HepG2 (cell line): ENCODE results near the gene C5orf52. TPM values are rescaled to one million over a fixed set of nuclear protein-coding genes. Genes with fewer than 3 reads are reported as not detected.

Experiments
- ATAC-seq: fragments of 200-7000 bp; cut with Tn5 transposase; 3 replicates; pipeline ENCODE4 v1.9.1; 2020; ENCODE audit warnings: mild to moderate bottlenecking, moderate library complexity
- BruUV-seq: library from RNA; stranded (reverse); fragments of 400-500 nt; replicated peaks from 2 replicates; lab custom pipeline; 2021; lab: Mats Ljungman, UMichigan
- CTCF ChIA-PET: fragments of 300-600 bp; formaldehyde crosslinking; extraction: SDS; loops from one replicate; lab custom pipeline; 2021; ENCODE audit warnings: low total read pairs, inconsistent platforms, low intra/inter-chr PET ratio; lab: Yijun Ruan, JAX
- POLR2A ChIA-PET: fragments of 350-600 bp; sonication (Branson Sonifier 250); formaldehyde crosslinking; loops from one replicate; lab custom pipeline; 2020; ENCODE audit warnings: antibody characterized with exemption, inconsistent platforms; lab: Yijun Ruan, JAX
- DNase-seq: peaks from one replicate; pipeline ENCODE4 v3.0.0-alpha.2; 2015; ENCODE audit warnings: low spot score
- FAIRE-seq: peaks from 3 replicates; lab custom pipeline; 2011; peaks lifted over from hg19 to GRCh38; lab: Jason Lieb, UNC
- H2AFZ ChIP-seq: one replicate; pipeline ENCODE4 v1.6.1; 2011; ENCODE audit warnings: low read length, inconsistent platforms
- H3K27ac ChIP-seq: fragments of 300-600 bp; 3 replicates; pipeline ENCODE4 v1.8.0; 2011; ENCODE audit warnings: mixed run types, mild to moderate bottlenecking, mixed read lengths, low read length, inconsistent platforms; ENCODE audit not compliant: insufficient read depth; ENCODE audit errors: extremely low read length
- H3K27me3 ChIP-seq, 2 experiments: fragments of 200-600 bp in 1 of 2; 2 replicates in 1 of 2; 3 replicates in 1 of 2; pipeline versions ENCODE4 v1.6.0 to v1.8.0; 2011; ENCODE audit warnings: low read length in 2 of 2, mild to moderate bottlenecking in 2 of 2, moderate library complexity in 2 of 2, inconsistent platforms in 1 of 2; ENCODE audit not compliant: insufficient read depth in 2 of 2, control insufficient read depth in 1 of 2
- H3K36me3 ChIP-seq, 2 experiments: fragments of 200-600 bp in 1 of 2; replicated peaks in 1 of 2; 2 replicates in 1 of 2; 3 replicates in 1 of 2; pipeline versions ENCODE4 v1.5.1 to v1.8.0; 2011; ENCODE audit warnings: low read length in 2 of 2, inconsistent platforms in 1 of 2; ENCODE audit not compliant: insufficient read depth in 2 of 2, control insufficient read depth in 1 of 2
- H3K4me1 ChIP-seq: 2 replicates; pipeline ENCODE4 v1.5.1; 2012; ENCODE audit warnings: low read length, inconsistent platforms; ENCODE audit not compliant: insufficient read depth
- H3K4me2 ChIP-seq: 2 replicates; pipeline ENCODE4 v1.6.0; 2011; ENCODE audit warnings: low read depth, low read length, inconsistent platforms
- H3K4me3 ChIP-seq, 3 experiments: fragments of 200-600 bp in 1 of 3; sonication (generic), shearing (Covaris generic) in 1 of 3; replicated peaks in 1 of 3; 2 replicates each; pipeline ENCODE4 v1.5.1; 2011 to 2016; ENCODE audit warnings: low read length in 3 of 3, inconsistent platforms in 2 of 3, low read depth in 2 of 3, mild to moderate bottlenecking in 2 of 3, control low read depth in 1 of 3, mixed read lengths in 1 of 3; ENCODE audit not compliant: insufficient read depth in 1 of 3
- H3K79me2 ChIP-seq: one replicate; pipeline ENCODE4 v1.6.1; 2011; ENCODE audit warnings: low read length, inconsistent platforms; ENCODE audit not compliant: insufficient read depth
- H3K9ac ChIP-seq: 2 replicates; pipeline ENCODE4 v1.6.0; 2011; ENCODE audit warnings: mild to moderate bottlenecking, low read depth, low read length, inconsistent platforms; ENCODE audit not compliant: insufficient read depth
- H3K9me3 ChIP-seq: 2 replicates; pipeline ENCODE4 v1.5.1; 2012; ENCODE audit warnings: mild to moderate bottlenecking, low read length
- H4K20me1 ChIP-seq: 2 replicates; pipeline ENCODE4 v1.6.0; 2011; ENCODE audit warnings: inconsistent platforms, mild to moderate bottlenecking, low read length, moderate library complexity; ENCODE audit not compliant: insufficient read depth
- ARHGAP35 ChIP-seq: sonication (generic); formaldehyde crosslinking; IDR thresholded peaks from 2 replicates; pipeline ENCODE4 v1.9.0; 2022; ENCODE audit warnings: mild to moderate bottlenecking, inconsistent platforms, moderate library complexity, missing genetic modification reagents, borderline replicate concordance
- ATF7-NPFF ChIP-seq: sonication (generic); formaldehyde crosslinking; IDR thresholded peaks from 2 replicates; pipeline ENCODE4 v1.8.1; 2023; ENCODE audit warnings: mild to moderate bottlenecking, low read depth, missing genetic modification reagents, moderate library complexity
- CCDC6 ChIP-seq: sonication (generic); formaldehyde crosslinking; IDR thresholded peaks from 2 replicates; pipeline ENCODE4 v1.8.1; 2022; ENCODE audit warnings: mild to moderate bottlenecking, missing genetic modification reagents, moderate library complexity
- DNMT3B ChIP-seq: conservative IDR thresholded peaks from 2 replicates; pipeline ENCODE4 v1.6.1; 2016; ENCODE audit warnings: missing biosample characterization, control low read depth
- FOXP1 ChIP-seq, 2 experiments: fragments of 450-650 bp in 1 of 2; IDR thresholded peaks; 2 replicates each; pipeline ENCODE4 v1.6.1; 2017 to 2018; ENCODE audit warnings: antibody characterized with exemption in 1 of 2
- PPARG ChIP-seq: conservative IDR thresholded peaks from 2 replicates; pipeline ENCODE4 v1.6.1; 2016; ENCODE audit warnings: missing biosample characterization, missing genetic modification reagents
- REL ChIP-seq: sonication (generic); formaldehyde crosslinking; conservative IDR thresholded peaks from 2 replicates; pipeline ENCODE4 v1.8.0; 2022; ENCODE audit warnings: mild to moderate bottlenecking, missing genetic modification reagents, moderate library complexity
- SIN3B ChIP-seq: fragments of 150-350 bp; IDR thresholded peaks from 2 replicates; pipeline ENCODE4 v1.6.1; 2014; ENCODE audit warnings: low read length
- SIX1 ChIP-seq: sonication (generic); formaldehyde crosslinking; IDR thresholded peaks from 2 replicates; pipeline ENCODE4 v1.4.0; 2020; ENCODE audit warnings: missing genetic modification reagents, borderline replicate concordance
- ZFP36L1 ChIP-seq: sonication (generic); formaldehyde crosslinking; IDR thresholded peaks from 2 replicates; pipeline ENCODE4 v1.8.0; 2022; ENCODE audit warnings: mild to moderate bottlenecking, missing genetic modification reagents, moderate library complexity
- ZNF205 ChIP-seq: IDR thresholded peaks from 2 replicates; pipeline ENCODE4 v1.6.1; 2018; ENCODE audit warnings: missing biosample characterization, missing genetic modification reagents
- ZNF570 ChIP-seq: sonication (generic); formaldehyde crosslinking; IDR thresholded peaks from 2 replicates; pipeline ENCODE4 v1.4.0; 2020; ENCODE audit warnings: mild to moderate bottlenecking, missing genetic modification reagents, borderline replicate concordance
- ZNF709 ChIP-seq: sonication (generic); formaldehyde crosslinking; IDR thresholded peaks from 2 replicates; pipeline ENCODE4 v1.5.0; 2020; ENCODE audit warnings: mild to moderate bottlenecking, missing genetic modification reagents
- ZSCAN29 ChIP-seq: sonication (generic); formaldehyde crosslinking; conservative IDR thresholded peaks from 2 replicates; pipeline ENCODE4 v1.4.0; 2020; ENCODE audit warnings: mild to moderate bottlenecking, missing genetic modification reagents
- WGBS: methylation state at CpG from one replicate; pipeline ENCODE4 v1.1.6; 2017; ENCODE audit warnings: low lambda C conversion rate; 5-methylcytosine and 5-hydroxymethylcytosine counted together
- in situ Hi-C: cut with HindIII; loops from 2 replicates; pipeline ENCODE4 v1.10.0; 2017; ENCODE audit warnings: low pct_unique_long_range_greater_than_20kb; ENCODE audit not compliant: extremely low pct_ligation_motif_present
- intact Hi-C: fragments of 100-400 bp; cut with micrococcal nuclease; formaldehyde crosslinking; loops from one replicate; pipeline ENCODE4 v1.10.0; 2022; ENCODE audit not compliant: unreplicated experiment
- polyA plus RNA-seq, 8 experiments: library from polyadenylated mRNA; depleted of rRNA in 3 of 8; stranded (reverse) in 7 of 8; unstranded in 1 of 8; fragments of >200 nt; fragmentation: Illumina TruSeq in 4 of 8; extraction: Trizol in 4 of 8; gene quantifications; 2 replicates each; pipeline versions ENCODE4 v1.2.1 to v1.2.3, GENCODE V29; 2011 to 2016; ENCODE audit warnings: low read depth in 4 of 8, missing spikeins in 1 of 8, mixed read lengths in 1 of 8; ENCODE audit not compliant: insufficient read depth in 1 of 8
- total RNA-seq, 5 experiments: library from RNA; depleted of rRNA; stranded (reverse); fragments of >200 nt; fragmentation: Illumina TruSeq; extraction: Trizol; gene quantifications; 2 replicates each; pipeline ENCODE4 v1.2.3, GENCODE V29; 2016; ENCODE audit warnings: low read depth in 1 of 5
- TF ChIP-seq, protein P1 (sequence below): sonication (generic); formaldehyde crosslinking; IDR thresholded peaks from 2 replicates; pipeline ENCODE4 v1.8.0; 2022; ENCODE audit warnings: missing genetic modification reagents, mild to moderate bottlenecking, inconsistent platforms, borderline replicate concordance
- TF ChIP-seq, protein P2 (sequence below): sonication (generic); formaldehyde crosslinking; IDR thresholded peaks from 2 replicates; pipeline ENCODE4 v1.5.1; 2020; ENCODE audit warnings: mild to moderate bottlenecking, missing genetic modification reagents, moderate library complexity

The C5orf52 gene
- total and polyA plus RNA-seq, 2 of the 13 experiments (the other 11 are each of a cell fraction or from before 2014, with no cell fraction given) = not detected

DNA sequence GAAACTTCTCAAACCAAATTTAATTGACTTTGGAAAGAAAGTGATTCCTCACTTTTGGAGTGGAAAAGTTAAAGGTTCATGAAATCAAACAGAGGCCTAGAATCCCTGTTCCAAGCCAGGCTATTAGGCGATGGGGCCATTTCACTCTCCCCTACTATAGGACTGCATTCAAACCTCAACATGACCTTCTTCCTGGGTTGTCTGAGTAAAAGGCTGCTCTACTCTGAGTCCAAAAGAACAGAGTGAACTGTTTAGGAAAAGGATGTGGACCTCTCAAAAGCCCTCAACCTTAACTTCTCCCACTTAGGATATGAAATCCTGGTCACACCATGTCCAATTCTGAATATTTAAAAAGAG lies 15.8 kb downstream of the C5orf52 start (continued):
- TF ChIP-seq, protein P1, sequence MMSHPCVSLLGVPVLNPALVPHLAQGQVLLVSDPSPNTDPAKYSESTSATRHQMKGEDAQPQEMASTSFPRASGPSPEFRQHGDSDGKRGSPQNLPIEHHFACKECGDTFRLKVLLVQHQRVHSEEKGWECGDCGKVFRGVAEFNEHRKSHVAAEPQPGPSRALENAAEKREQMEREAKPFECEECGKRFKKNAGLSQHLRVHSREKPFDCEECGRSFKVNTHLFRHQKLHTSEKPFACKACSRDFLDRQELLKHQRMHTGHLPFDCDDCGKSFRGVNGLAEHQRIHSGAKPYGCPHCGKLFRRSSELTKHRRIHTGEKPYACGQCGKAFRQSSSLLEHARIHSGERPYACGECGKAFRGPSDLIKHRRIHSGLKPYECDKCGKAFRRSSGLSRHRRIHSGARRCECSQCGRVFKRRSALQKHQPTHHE (CRISPR knock-in tag) = no peak
- no peak for TF ChIP-seq DNMT3B (CRISPR knock-in tag)

DNA sequence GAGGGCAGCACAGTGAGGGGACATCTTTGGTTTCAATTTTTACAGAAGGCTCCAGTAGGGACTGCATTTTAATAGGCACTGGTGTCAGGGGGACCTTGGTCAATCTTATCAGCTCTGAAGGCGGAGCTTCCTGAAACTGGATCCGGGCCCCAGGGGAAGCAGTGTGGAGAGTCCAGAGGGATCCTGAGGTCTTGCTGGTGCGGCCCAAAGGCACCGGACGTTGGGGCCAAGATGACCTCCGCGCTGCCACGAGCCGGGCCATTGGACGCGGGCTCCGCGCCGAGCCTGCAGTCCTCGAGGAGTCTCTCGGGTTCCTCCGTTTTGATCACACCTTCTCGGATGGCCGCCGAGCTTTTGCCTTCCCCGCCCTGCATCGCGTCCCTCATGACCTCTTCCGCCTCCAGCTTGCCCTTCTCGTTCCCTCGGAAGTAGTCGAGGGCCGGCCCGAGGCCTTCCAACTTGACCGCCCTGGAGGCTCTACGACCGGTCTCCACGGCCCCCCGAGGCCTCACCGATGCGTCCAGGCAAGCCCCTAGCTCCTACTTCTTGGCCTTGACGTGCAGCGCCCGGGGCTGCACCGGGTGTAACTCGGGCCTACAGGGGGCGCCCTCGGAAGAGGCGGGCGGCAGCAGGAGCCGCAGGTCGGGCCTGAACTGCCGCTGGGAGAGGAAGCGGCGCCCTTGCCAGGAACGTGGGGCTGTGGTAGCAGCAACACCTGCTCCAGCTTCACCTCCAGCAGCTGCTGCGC lies 18.8 kb downstream of the C5orf52 start:
- no peak overlapping the region for H3K4me2 ChIP-seq
- H3K79me2 ChIP-seq = no peaks in the 10 kb centered on the region
- H3K4me3 ChIP-seq = no peak overlapping the region
- no TSS peak for BruUV-seq
- FAIRE-seq (no peak), ATAC-seq (peak; percentile 79), DNase-seq (no peak)
- H3K27ac ChIP-seq = no peak overlapping the region
- intact Hi-C loops (no loop called here), in situ Hi-C loops (no loop called here)
- peaks cover 17% of the 10 kb centered on the region for H3K4me1 ChIP-seq
- POLR2A ChIA-PET = no interaction called here
- WGBS = 87% methylated on average over 37 of the region's 52 CpGs
- H2AFZ ChIP-seq = no peak overlapping the region
- CTCF ChIA-PET = no interaction called here
- H3K36me3 ChIP-seq = no peaks in the 10 kb centered on the region
- H3K9me3 ChIP-seq = no peaks in the 10 kb centered on the region
- no peaks in the 10 kb centered on the region for H3K27me3 ChIP-seq
- no peak overlapping the region for H3K9ac ChIP-seq
- no peaks in the 10 kb centered on the region for H4K20me1 ChIP-seq
- TF ChIP-seq ZNF570 = no peak
- TF ChIP-seq ZNF205 (CRISPR knock-in tag) = no peak
- no peak for TF ChIP-seq PPARG (CRISPR knock-in tag)
- TF ChIP-seq FOXP1 (IDR thresholded peaks at IDR 0.05) = no peak
- no peak for TF ChIP-seq FOXP1 (CRISPR knock-in tag; IDR thresholded peaks at IDR 0.05)
- no peak for TF ChIP-seq ARHGAP35 (CRISPR knock-in tag)
- TF ChIP-seq ZNF709 (CRISPR knock-in tag) = no peak
- TF ChIP-seq ATF7-NPFF = no peak
- TF ChIP-seq ZSCAN29 (CRISPR knock-in tag) = no peak
- TF ChIP-seq SIX1 = 0 out of 2 replicates have a peak, but pooled peaks have one; percentile 49
- TF ChIP-seq, protein P2, sequence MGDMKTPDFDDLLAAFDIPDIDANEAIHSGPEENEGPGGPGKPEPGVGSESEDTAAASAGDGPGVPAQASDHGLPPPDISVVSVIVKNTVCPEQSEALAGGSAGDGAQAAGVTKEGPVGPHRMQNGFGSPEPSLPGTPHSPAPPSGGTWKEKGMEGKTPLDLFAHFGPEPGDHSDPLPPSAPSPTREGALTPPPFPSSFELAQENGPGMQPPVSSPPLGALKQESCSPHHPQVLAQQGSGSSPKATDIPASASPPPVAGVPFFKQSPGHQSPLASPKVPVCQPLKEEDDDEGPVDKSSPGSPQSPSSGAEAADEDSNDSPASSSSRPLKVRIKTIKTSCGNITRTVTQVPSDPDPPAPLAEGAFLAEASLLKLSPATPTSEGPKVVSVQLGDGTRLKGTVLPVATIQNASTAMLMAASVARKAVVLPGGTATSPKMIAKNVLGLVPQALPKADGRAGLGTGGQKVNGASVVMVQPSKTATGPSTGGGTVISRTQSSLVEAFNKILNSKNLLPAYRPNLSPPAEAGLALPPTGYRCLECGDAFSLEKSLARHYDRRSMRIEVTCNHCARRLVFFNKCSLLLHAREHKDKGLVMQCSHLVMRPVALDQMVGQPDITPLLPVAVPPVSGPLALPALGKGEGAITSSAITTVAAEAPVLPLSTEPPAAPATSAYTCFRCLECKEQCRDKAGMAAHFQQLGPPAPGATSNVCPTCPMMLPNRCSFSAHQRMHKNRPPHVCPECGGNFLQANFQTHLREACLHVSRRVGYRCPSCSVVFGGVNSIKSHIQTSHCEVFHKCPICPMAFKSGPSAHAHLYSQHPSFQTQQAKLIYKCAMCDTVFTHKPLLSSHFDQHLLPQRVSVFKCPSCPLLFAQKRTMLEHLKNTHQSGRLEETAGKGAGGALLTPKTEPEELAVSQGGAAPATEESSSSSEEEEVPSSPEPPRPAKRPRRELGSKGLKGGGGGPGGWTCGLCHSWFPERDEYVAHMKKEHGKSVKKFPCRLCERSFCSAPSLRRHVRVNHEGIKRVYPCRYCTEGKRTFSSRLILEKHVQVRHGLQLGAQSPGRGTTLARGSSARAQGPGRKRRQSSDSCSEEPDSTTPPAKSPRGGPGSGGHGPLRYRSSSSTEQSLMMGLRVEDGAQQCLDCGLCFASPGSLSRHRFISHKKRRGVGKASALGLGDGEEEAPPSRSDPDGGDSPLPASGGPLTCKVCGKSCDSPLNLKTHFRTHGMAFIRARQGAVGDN (CRISPR knock-in tag) = peak; percentile 27; the same call in 1 of the 2 replicates
- no peak for TF ChIP-seq CCDC6
- TF ChIP-seq REL (CRISPR knock-in tag) = no peak
- TF ChIP-seq SIN3B = no peak
- TF ChIP-seq ZFP36L1 (CRISPR knock-in tag) = no peak
